KMS-11 (cell line): ENCODE measurements around the gene NAGS.

Experiments
- H2AFZ ChIP-seq: fragments of 200-600 bp; sonication (generic); 2 replicates; pipeline ENCODE4 v1.6.1; 2016; ENCODE audit warnings: antibody characterized with exemption, mixed run types, low read depth
- H3K27ac ChIP-seq: fragments of 200-600 bp; sonication (generic); 2 replicates; pipeline ENCODE4 v1.6.1; 2016; ENCODE audit warnings: mild to moderate bottlenecking, mixed run types
- H3K27me3 ChIP-seq: fragments of 200-600 bp; sonication (generic); 2 replicates; pipeline ENCODE4 v1.6.1; 2017; ENCODE audit warnings: mild to moderate bottlenecking, low read depth, mixed run types, moderate library complexity; ENCODE audit not compliant: insufficient read depth
- H3K36me3 ChIP-seq: fragments of 200-600 bp; sonication (generic); 2 replicates; pipeline ENCODE4 v1.6.1; 2017; ENCODE audit warnings: mild to moderate bottlenecking, mixed run types; ENCODE audit not compliant: insufficient read depth
- H3K4me1 ChIP-seq: fragments of 200-600 bp; sonication (generic); 2 replicates; pipeline ENCODE4 v1.6.1; 2016; ENCODE audit warnings: mild to moderate bottlenecking, low read depth, mixed run types; ENCODE audit not compliant: poor library complexity, severe bottlenecking
- H3K4me2 ChIP-seq: fragments of 200-600 bp; sonication (generic); 2 replicates; pipeline ENCODE4 v1.7.0; 2016; ENCODE audit warnings: mild to moderate bottlenecking, mixed run types
- H3K4me3 ChIP-seq: fragments of 200-600 bp; sonication (generic); IDR thresholded peaks from 2 replicates; pipeline ENCODE4 v1.6.1; 2017; ENCODE audit warnings: low read depth, low read length, mixed read lengths; ENCODE audit not compliant: insufficient read depth
- H3K79me2 ChIP-seq: fragments of 200-600 bp; sonication (generic); 2 replicates; pipeline ENCODE4 v1.6.1; 2016; ENCODE audit warnings: low read depth, mixed run types; ENCODE audit not compliant: insufficient read depth
- H3K9ac ChIP-seq: fragments of 200-600 bp; sonication (generic); 2 replicates; pipeline ENCODE4 v1.6.1; 2016; ENCODE audit warnings: mild to moderate bottlenecking, mixed run types
- H4K20me1 ChIP-seq: fragments of 200-600 bp; sonication (generic); 2 replicates; pipeline ENCODE4 v1.6.1; 2016; ENCODE audit warnings: mild to moderate bottlenecking, mixed run types; ENCODE audit not compliant: insufficient read depth
- TF ChIP-seq, protein P1 (sequence below): fragments of 200-600 bp; sonication (generic); conservative IDR thresholded peaks from 2 replicates; pipeline ENCODE4 v1.6.1; 2017; ENCODE audit warnings: low read depth, mild to moderate bottlenecking, antibody characterized with exemption, low read length, moderate library complexity, mixed read lengths

The NAGS gene

DNA sequence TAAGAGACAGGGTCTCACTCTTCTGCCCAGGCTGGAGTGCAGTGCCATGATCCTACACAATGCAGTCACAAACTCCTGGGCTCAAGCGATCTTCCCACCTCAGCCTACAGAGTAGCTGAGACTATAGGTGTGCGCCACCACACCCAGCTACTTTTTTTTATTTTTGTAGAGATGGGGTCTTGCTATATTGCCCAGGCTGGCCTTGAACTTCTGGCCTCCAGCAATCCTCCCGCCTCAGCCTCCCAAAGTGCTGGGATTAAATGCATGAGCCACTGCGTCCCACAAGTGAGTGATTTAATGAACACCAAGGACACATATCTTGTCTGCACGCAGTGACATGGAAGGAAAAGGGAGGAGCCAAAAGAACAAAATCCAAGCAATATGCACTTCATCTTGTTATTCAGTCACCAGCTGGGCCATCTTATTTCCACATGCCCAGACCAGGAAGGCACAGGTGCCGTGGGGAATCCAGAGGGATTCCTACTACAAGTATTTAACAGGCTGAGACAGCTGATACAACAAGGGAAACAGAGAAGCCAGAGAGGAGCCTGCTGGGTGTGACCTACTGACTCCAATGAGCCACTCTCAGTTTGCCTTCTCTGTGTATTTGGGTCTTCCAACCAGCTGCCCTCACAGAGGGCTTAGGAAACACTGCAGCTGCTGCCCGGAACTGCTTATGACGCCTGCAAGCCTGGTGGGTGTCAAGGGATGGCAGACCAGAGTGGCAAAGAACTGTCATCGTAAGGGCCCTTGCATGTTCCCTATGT is 45.1 kb downstream of the NAGS start:
- H3K9ac ChIP-seq = no peak overlapping the region
- 0 out of 2 replicates have a peak, but pooled peaks cover 4% of the 10 kb centered on the region for H4K20me1 ChIP-seq
- H3K4me3 ChIP-seq = no peak overlapping the region
- H3K27me3 ChIP-seq = no peaks in the 10 kb centered on the region
- no peak overlapping the region for H3K4me2 ChIP-seq
- no peak overlapping the region for H2AFZ ChIP-seq
- peaks cover 72% of the 10 kb centered on the region; the same call in 1 of the 2 replicates for H3K79me2 ChIP-seq
- TF ChIP-seq, protein P1, sequence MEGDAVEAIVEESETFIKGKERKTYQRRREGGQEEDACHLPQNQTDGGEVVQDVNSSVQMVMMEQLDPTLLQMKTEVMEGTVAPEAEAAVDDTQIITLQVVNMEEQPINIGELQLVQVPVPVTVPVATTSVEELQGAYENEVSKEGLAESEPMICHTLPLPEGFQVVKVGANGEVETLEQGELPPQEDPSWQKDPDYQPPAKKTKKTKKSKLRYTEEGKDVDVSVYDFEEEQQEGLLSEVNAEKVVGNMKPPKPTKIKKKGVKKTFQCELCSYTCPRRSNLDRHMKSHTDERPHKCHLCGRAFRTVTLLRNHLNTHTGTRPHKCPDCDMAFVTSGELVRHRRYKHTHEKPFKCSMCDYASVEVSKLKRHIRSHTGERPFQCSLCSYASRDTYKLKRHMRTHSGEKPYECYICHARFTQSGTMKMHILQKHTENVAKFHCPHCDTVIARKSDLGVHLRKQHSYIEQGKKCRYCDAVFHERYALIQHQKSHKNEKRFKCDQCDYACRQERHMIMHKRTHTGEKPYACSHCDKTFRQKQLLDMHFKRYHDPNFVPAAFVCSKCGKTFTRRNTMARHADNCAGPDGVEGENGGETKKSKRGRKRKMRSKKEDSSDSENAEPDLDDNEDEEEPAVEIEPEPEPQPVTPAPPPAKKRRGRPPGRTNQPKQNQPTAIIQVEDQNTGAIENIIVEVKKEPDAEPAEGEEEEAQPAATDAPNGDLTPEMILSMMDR = no peak
- H3K4me1 ChIP-seq = no peaks in the 10 kb centered on the region
- H3K27ac ChIP-seq = no peak overlapping the region
- H3K36me3 ChIP-seq = peaks cover 4% of the 10 kb centered on the region; the same call in 1 of the 2 replicates

DNA sequence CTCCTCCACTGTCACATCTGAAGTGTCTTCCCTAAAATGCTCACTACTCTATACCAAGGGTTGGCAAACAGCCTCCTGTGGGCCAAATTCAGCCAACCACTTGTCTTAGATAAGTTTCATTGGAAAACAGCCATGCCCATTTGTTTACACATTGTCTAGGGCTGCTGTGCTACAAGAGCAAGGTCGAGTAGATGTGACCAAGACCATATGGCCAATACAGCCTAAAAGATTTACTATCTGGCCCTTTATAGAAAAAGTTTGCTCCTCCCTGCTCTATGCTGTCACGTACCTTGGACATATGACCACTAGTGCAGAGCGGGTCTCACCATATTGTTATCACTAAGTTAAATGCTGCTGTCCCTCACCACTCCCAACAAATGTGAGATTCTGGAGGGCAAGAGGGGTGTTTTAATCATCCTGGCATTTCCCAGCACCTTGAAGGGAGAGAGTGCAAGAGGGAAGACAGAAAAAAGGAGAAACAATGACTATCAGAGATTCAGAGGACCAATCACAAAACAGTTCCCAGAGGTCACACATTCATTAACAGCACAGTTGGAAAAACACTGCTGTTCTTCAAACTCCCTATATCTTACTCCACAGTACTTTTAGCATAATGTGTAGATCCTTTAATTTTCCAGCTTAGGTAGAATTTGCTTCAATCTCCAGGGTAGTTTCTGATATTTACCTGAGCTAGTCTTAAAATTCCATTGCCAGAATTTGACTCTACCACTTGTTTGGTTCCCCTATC is 48.9 kb downstream of the NAGS start:
- TF ChIP-seq, protein P1 = no peak
- no peaks in the 10 kb centered on the region for H3K27me3 ChIP-seq
- no peak overlapping the region for H2AFZ ChIP-seq
- H3K9ac ChIP-seq = no peak overlapping the region
- H3K4me2 ChIP-seq = no peak overlapping the region
- peaks cover 76% of the 10 kb centered on the region for H3K79me2 ChIP-seq
- peaks cover 6% of the 10 kb centered on the region; the same call in 1 of the 2 replicates for H3K36me3 ChIP-seq
- no peaks in the 10 kb centered on the region for H3K4me1 ChIP-seq
- H3K27ac ChIP-seq = no peak overlapping the region
- H3K4me3 ChIP-seq = no peak overlapping the region
- H4K20me1 ChIP-seq = no peaks in the 10 kb centered on the region; the same call in 1 of the 2 replicates
